Measurements from ENCODE around the gene NCOA3. TPM values are rescaled to one million over a fixed set of nuclear protein-coding genes. Genes with fewer than 3 reads are reported as not detected.
"Not testable (repeated sequence)": the region's sequence is repeated elsewhere in the genome, so short reads cannot be mapped to it uniquely, and the experiment has no call there.

The NCOA3 gene
- total and polyA plus RNA-seq, 2 donors = 11.4 to 20.3 TPM

DNA sequence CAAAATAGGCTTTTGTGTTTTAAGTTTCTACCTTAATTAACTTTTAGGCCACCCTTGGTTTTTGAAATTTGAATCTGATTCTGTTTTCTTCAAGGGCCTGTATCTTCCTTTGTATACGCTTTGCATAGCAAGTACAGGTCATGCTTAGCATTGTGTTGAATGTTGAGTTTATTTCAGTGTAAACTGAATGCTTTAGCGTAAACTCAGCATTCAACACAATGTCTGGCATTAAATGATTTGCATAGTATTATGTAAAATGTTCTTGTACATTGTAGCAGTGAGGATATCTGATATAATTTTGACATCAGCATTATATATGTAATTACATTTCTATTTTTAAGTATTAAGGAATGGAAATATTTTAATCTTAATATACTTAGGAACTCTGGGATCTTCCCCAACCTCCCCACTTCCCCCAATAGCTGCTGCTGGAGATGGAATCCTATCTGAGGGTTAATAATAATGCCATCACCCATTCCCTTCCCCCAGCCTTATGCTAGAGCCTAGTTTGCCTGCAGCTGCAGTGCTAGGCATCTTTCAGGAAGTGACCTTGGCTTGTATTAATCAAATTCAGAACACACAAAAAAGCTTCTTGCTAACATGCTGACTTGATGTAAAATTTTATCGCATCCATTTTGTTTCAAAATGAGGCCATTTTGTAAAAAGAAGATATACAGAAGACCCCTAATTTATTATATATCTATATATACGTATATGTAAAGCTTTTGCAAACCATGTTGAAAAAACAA lies 73.1 kb downstream of the NCOA3 start:
- no peak overlapping the region for H3K27ac ChIP-seq (ENCODE audit: low read depth in 1 of 2, low read length in 1 of 2)
- no peak overlapping the region for H3K4me3 ChIP-seq (ENCODE audit: low read length in 2 of 2)
- 89% methylated on average over 4 of the region's 4 CpGs for WGBS
- H3K36me3 ChIP-seq (ENCODE audit: control insufficient read depth in 2 of 2, insufficient read depth in 2 of 2, low read length in 1 of 2) = no peaks in the 10 kb centered on the region
- H3K27me3 ChIP-seq (ENCODE audit: control insufficient read depth in 2 of 2, insufficient read depth in 1 of 2, low read length in 1 of 2) = no peaks in the 10 kb centered on the region
- H3K9me3 ChIP-seq (ENCODE audit: control insufficient read depth in 2 of 2, insufficient read depth in 1 of 2, low read length in 1 of 2) = peaks cover 0 to 9% of the 10 kb centered on the region in 2 donors
- DNase-seq (ENCODE audit: low read depth in 6 of 9, low spot score in 9 of 9) = peak in 2 of 9 donors; percentile 2 to 17
- H3K4me1 ChIP-seq (ENCODE audit: control insufficient read depth in 2 of 2, insufficient read depth in 2 of 2, low read length in 2 of 2) = peaks cover 0 to 7% of the 10 kb centered on the region in 2 donors

- Histone ChIP-seq H3K27ac (ENCODE audit: low read depth in 1 of 2, low read length in 1 of 2) (no peak overlapping the region), H3K4me3 (ENCODE audit: low read length in 2 of 2) (no peak overlapping the region), H3K9me3 (ENCODE audit: control insufficient read depth in 2 of 2, insufficient read depth in 1 of 2, low read length in 1 of 2) (peaks cover 0 to 2% of the 10 kb centered on the region in 2 donors), H3K27me3 (ENCODE audit: control insufficient read depth in 2 of 2, insufficient read depth in 1 of 2, low read length in 1 of 2) (no peaks in the 10 kb centered on the region), H3K36me3 (ENCODE audit: control insufficient read depth in 2 of 2, insufficient read depth in 2 of 2, low read length in 1 of 2) (no peaks in the 10 kb centered on the region), H3K4me1 (ENCODE audit: control insufficient read depth in 2 of 2, insufficient read depth in 2 of 2, low read length in 2 of 2) (peaks cover 0 to 7% of the 10 kb centered on the region in 2 donors)
- 30% methylated on average over 4 of the region's 4 CpGs for WGBS
- DNase-seq (ENCODE audit: low read depth in 6 of 9, low spot score in 9 of 9) = peak in 3 of 9 donors; percentile 2 to 34 (median 4)
Measured at GRCh38 chr20:47576516-47577033, 74.9 kb downstream of the NCOA3 start.

DNA sequence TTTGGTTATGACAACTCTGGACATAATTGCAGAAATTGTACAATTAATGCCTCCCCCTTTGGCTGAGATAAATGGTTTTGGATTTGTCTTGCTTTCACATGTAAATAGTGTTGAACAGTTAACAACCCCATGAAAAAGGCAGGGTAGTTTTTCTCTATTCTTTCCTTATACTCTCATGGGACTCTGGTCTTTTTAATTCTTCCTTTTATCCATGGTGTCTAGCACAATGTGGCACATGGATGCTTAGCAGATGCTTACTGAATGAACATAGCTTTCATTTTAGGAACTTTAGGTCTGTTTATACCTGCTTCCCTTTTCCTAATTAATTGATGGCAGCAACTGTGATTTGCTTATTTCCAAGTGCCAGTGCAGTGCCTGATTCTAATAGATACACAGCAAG lies 75.6 kb downstream of the NCOA3 start:
- peaks cover 0 to 7% of the 10 kb centered on the region in 2 donors for H3K4me1 ChIP-seq (ENCODE audit: control insufficient read depth in 2 of 2, insufficient read depth in 2 of 2, low read length in 2 of 2)
- DNase-seq (ENCODE audit: low read depth in 6 of 9, low spot score in 9 of 9) = no peak
- no peaks in the 10 kb centered on the region for H3K9me3 ChIP-seq (ENCODE audit: control insufficient read depth in 2 of 2, insufficient read depth in 1 of 2, low read length in 1 of 2)
- no peaks in the 10 kb centered on the region for H3K27me3 ChIP-seq (ENCODE audit: control insufficient read depth in 2 of 2, insufficient read depth in 1 of 2, low read length in 1 of 2)
- H3K4me3 ChIP-seq (ENCODE audit: low read length in 2 of 2) = no peak overlapping the region
- no peak overlapping the region for H3K27ac ChIP-seq (ENCODE audit: low read depth in 1 of 2, low read length in 1 of 2)
- H3K36me3 ChIP-seq (ENCODE audit: control insufficient read depth in 2 of 2, insufficient read depth in 2 of 2, low read length in 1 of 2) = no peaks in the 10 kb centered on the region

- Histone ChIP-seq H3K27me3 (ENCODE audit: control insufficient read depth in 2 of 2, insufficient read depth in 1 of 2, low read length in 1 of 2) (no peaks in the 10 kb centered on the region), H3K9me3 (ENCODE audit: control insufficient read depth in 2 of 2, insufficient read depth in 1 of 2, low read length in 1 of 2) (no peaks in the 10 kb centered on the region), H3K4me1 (ENCODE audit: control insufficient read depth in 2 of 2, insufficient read depth in 2 of 2, low read length in 2 of 2) (peaks cover 0 to 7% of the 10 kb centered on the region in 2 donors), H3K36me3 (ENCODE audit: control insufficient read depth in 2 of 2, insufficient read depth in 2 of 2, low read length in 1 of 2) (no peaks in the 10 kb centered on the region), H3K4me3 (ENCODE audit: low read length in 2 of 2) (no peak overlapping the region), H3K27ac (ENCODE audit: low read depth in 1 of 2, low read length in 1 of 2) (no peak overlapping the region)
- DNase-seq (ENCODE audit: low read depth in 6 of 9, low spot score in 9 of 9) = no peak
- 99% methylated on average over 1 of the region's 1 CpG for WGBS
Measured at GRCh38 chr20:47578543-47578942, 76.9 kb downstream of the NCOA3 start.

- H3K27me3 ChIP-seq (ENCODE audit: control insufficient read depth in 2 of 2, insufficient read depth in 1 of 2, low read length in 1 of 2); H3K4me1 ChIP-seq (ENCODE audit: control insufficient read depth in 2 of 2, insufficient read depth in 2 of 2, low read length in 2 of 2); H3K36me3 ChIP-seq (ENCODE audit: control insufficient read depth in 2 of 2, insufficient read depth in 2 of 2, low read length in 1 of 2); DNase-seq (ENCODE audit: low read depth in 6 of 9, low spot score in 9 of 9); H3K9me3 ChIP-seq (ENCODE audit: control insufficient read depth in 2 of 2, insufficient read depth in 1 of 2, low read length in 1 of 2); H3K4me3 ChIP-seq (ENCODE audit: low read length in 2 of 2); H3K27ac ChIP-seq (ENCODE audit: low read depth in 1 of 2, low read length in 1 of 2): not testable (repeated sequence)
- 83% methylated on average over 7 of the region's 7 CpGs for WGBS
Measured at GRCh38 chr20:47580686-47581085, 79.0 kb downstream of the NCOA3 start.

DNA sequence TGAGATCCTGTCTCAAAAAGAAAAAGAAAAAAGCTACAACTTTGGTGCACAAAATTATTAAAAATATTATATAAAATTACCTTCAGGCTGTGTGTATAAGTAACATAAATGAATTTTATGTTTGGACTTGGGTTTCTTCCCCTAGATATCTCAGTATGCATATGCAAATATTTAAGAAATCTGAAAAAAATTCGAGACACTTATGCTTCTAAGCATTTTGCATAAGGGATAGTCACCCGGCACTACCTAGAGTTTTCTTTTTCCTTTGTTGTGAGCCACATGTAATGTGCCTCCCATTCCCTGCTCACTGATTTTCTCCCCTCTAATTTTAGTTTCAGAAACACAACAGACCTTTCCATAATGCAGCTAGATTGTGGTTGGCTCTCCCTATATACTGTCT lies 79.4 kb downstream of the NCOA3 start:
- H3K27ac ChIP-seq (ENCODE audit: low read depth in 1 of 2, low read length in 1 of 2) = no peak overlapping the region
- peaks cover 0 to 5% of the 10 kb centered on the region in 2 donors for H3K4me1 ChIP-seq (ENCODE audit: control insufficient read depth in 2 of 2, insufficient read depth in 2 of 2, low read length in 2 of 2)
- 94% methylated on average over 2 of the region's 2 CpGs for WGBS
- no peaks in the 10 kb centered on the region for H3K27me3 ChIP-seq (ENCODE audit: control insufficient read depth in 2 of 2, insufficient read depth in 1 of 2, low read length in 1 of 2)
- no peak overlapping the region for H3K4me3 ChIP-seq (ENCODE audit: low read length in 2 of 2)
- no peaks in the 10 kb centered on the region for H3K9me3 ChIP-seq (ENCODE audit: control insufficient read depth in 2 of 2, insufficient read depth in 1 of 2, low read length in 1 of 2)
- DNase-seq (ENCODE audit: low read depth in 6 of 9, low spot score in 9 of 9) = no peak
- no peaks in the 10 kb centered on the region for H3K36me3 ChIP-seq (ENCODE audit: control insufficient read depth in 2 of 2, insufficient read depth in 2 of 2, low read length in 1 of 2)

DNA sequence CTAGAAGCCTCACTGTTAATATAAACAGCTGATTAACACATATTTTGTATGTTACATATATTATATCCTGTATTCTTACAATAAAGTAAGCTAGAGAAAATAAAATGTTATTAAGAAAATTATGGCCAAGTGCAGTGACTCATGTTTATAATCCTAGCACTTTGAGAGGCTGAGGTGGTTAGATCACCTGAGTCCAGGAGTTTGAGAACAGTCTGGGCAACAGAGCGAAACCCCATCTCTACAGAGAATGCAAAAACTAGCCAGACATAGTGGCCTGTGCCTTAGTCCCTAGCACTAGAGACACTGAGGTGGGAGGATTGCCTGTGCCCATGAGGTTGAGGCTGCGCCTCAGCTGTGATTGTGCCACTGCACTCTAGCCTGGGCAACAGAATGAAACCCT lies 81.9 kb downstream of the NCOA3 start:
- H3K27me3 ChIP-seq (ENCODE audit: control insufficient read depth in 2 of 2, insufficient read depth in 1 of 2, low read length in 1 of 2) = no peaks in the 10 kb centered on the region
- H3K4me3 ChIP-seq (ENCODE audit: low read length in 2 of 2) = no peak overlapping the region
- no peak for DNase-seq (ENCODE audit: low read depth in 6 of 9, low spot score in 9 of 9)
- H3K27ac ChIP-seq (ENCODE audit: low read depth in 1 of 2, low read length in 1 of 2) = no peak overlapping the region
- 98% methylated on average over 2 of the region's 2 CpGs for WGBS
- H3K9me3 ChIP-seq (ENCODE audit: control insufficient read depth in 2 of 2, insufficient read depth in 1 of 2, low read length in 1 of 2) = no peaks in the 10 kb centered on the region
- H3K4me1 ChIP-seq (ENCODE audit: control insufficient read depth in 2 of 2, insufficient read depth in 2 of 2, low read length in 2 of 2) = no peaks in the 10 kb centered on the region
- no peaks in the 10 kb centered on the region for H3K36me3 ChIP-seq (ENCODE audit: control insufficient read depth in 2 of 2, insufficient read depth in 2 of 2, low read length in 1 of 2)

- H3K9me3 ChIP-seq (ENCODE audit: control insufficient read depth in 2 of 2, insufficient read depth in 1 of 2, low read length in 1 of 2) = no peaks in the 10 kb centered on the region
- H3K27me3 ChIP-seq (ENCODE audit: control insufficient read depth in 2 of 2, insufficient read depth in 1 of 2, low read length in 1 of 2) = no peaks in the 10 kb centered on the region
- H3K4me1 ChIP-seq (ENCODE audit: control insufficient read depth in 2 of 2, insufficient read depth in 2 of 2, low read length in 2 of 2) = no peaks in the 10 kb centered on the region
- no peak overlapping the region for H3K27ac ChIP-seq (ENCODE audit: low read depth in 1 of 2, low read length in 1 of 2)
- 96% methylated on average over 10 of the region's 10 CpGs for WGBS
- no peaks in the 10 kb centered on the region for H3K36me3 ChIP-seq (ENCODE audit: control insufficient read depth in 2 of 2, insufficient read depth in 2 of 2, low read length in 1 of 2)
- H3K4me3 ChIP-seq (ENCODE audit: low read length in 2 of 2) = no peak overlapping the region
- no peak for DNase-seq (ENCODE audit: low read depth in 6 of 9, low spot score in 9 of 9)
Measured at GRCh38 chr20:47585087-47585747, 83.5 kb downstream of the NCOA3 start.

- Histone ChIP-seq H3K9me3 (ENCODE audit: control insufficient read depth in 2 of 2, insufficient read depth in 1 of 2, low read length in 1 of 2) (no peaks in the 10 kb centered on the region), H3K27me3 (ENCODE audit: control insufficient read depth in 2 of 2, insufficient read depth in 1 of 2, low read length in 1 of 2) (no peaks in the 10 kb centered on the region), H3K27ac (ENCODE audit: low read depth in 1 of 2, low read length in 1 of 2) (no peak overlapping the region), H3K4me3 (ENCODE audit: low read length in 2 of 2) (no peak overlapping the region), H3K36me3 (ENCODE audit: control insufficient read depth in 2 of 2, insufficient read depth in 2 of 2, low read length in 1 of 2) (no peaks in the 10 kb centered on the region), H3K4me1 (ENCODE audit: control insufficient read depth in 2 of 2, insufficient read depth in 2 of 2, low read length in 2 of 2) (no peaks in the 10 kb centered on the region)
- DNase-seq (ENCODE audit: low read depth in 6 of 9, low spot score in 9 of 9) = no peak
- WGBS = 93% methylated on average over 6 of the region's 6 CpGs
Measured at GRCh38 chr20:47586649-47587294, 85.1 kb downstream of the NCOA3 start.
